A549 treated with Hydrocortisone at 1 μM for 4 hours (cell line): Measurements from ENCODE around the gene HOXC6. TPM values are rescaled to one million over a fixed set of nuclear protein-coding genes. Genes with fewer than 3 reads are reported as not detected.

Source experiments
- total RNA-seq: library from RNA; stranded (reverse); fragments of 200-300 nt; extraction: Qiagen RNA extraction; gene quantifications from 5 replicates; pipeline ENCODE4 v1.2.3, GENCODE V29; 2022

The HOXC6 gene
- 3.8 to 4.8 TPM (median 4.7 TPM) in 5 replicates for total RNA-seq

GRCh38 chr12:54028314-54029201 lies at the start of gene HOXC6:
HOXC6 (plus strand) TSS chr12:54028440; CDS start chr12:54028522, 82 bp downstream.

GRCh38 chr12:53984901-53985691 lies 43.1 kb upstream of the HOXC6 start, which contains the start of gene HOXC10:
HOXC10 (plus strand) TSS chr12:53985146; CDS start chr12:53985260, 114 bp downstream.

DNA sequence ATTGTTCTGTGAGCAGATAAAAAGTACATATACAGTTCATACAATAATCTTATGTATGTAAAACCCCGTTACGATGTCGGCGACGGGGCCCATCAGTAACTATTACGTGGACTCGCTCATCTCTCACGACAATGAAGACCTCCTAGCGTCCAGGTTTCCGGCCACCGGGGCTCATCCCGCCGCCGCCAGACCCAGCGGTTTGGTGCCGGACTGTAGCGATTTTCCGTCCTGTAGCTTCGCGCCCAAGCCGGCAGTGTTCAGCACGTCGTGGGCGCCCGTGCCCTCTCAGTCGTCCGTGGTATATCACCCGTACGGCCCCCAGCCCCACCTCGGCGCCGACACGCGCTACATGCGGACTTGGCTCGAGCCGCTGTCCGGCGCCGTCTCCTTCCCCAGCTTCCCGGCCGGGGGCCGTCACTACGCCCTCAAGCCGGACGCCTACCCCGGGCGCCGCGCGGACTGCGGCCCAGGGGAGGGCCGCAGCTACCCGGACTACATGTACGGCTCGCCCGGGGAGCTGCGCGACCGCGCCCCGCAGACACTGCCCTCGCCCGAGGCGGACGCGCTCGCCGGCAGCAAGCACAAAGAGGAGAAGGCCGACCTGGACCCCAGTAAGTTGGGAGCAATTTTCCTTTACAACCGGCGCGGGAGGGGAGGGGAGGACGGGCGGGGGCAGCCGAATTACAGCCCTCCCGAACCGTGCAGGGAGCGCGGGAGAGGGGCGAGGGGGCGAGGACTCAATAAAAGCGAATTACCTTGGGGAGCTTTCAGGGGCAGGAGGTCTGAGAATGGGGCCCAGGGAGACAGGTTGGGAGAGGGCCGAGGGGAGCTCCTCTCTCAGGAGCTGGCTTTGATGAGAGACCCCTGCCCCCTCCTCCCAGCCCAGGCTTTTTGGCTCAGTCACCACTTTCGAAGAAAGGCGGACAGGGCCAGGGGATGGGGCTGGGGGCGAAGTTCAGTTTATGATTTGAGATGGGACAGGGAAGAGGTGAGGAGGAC lies 27.8 kb upstream of the HOXC6 start, which contains the start of gene HOXC9:
Gene HOXC9, plus strand, starts transcription at position 46 of the 999 bp plus-strand sequence. Its CDS starts 28 bp downstream, at position 74.

DNA sequence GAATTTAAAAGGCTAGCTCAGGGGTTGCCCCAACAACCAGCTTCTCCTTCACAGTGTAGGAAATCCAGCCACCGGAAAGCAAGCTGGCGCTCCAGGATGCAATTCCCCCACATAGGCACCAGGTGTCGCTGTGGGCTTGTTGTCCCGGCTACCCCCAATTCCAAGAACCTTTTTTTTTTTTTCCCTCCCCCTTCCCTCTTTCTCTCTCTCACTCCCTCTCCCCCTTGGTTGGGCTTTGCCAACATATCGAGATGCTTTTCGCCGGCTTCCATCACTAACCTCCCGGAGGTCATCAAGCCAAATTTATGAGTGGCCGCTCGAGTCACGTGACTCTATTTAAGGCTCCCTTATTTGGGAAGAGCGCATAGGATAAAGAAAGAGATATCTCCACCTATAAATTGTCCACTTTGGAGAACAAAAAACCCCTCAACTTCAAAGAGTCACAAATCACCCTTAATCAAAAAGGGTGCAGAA lies 4.4 kb downstream of the HOXC6 start, which contains the start of gene HOXC5:
Gene HOXC5, plus strand, starts transcription at position 424 of the 474 bp plus-strand sequence. CDS start 73 bp downstream, outside the sequence.

DNA sequence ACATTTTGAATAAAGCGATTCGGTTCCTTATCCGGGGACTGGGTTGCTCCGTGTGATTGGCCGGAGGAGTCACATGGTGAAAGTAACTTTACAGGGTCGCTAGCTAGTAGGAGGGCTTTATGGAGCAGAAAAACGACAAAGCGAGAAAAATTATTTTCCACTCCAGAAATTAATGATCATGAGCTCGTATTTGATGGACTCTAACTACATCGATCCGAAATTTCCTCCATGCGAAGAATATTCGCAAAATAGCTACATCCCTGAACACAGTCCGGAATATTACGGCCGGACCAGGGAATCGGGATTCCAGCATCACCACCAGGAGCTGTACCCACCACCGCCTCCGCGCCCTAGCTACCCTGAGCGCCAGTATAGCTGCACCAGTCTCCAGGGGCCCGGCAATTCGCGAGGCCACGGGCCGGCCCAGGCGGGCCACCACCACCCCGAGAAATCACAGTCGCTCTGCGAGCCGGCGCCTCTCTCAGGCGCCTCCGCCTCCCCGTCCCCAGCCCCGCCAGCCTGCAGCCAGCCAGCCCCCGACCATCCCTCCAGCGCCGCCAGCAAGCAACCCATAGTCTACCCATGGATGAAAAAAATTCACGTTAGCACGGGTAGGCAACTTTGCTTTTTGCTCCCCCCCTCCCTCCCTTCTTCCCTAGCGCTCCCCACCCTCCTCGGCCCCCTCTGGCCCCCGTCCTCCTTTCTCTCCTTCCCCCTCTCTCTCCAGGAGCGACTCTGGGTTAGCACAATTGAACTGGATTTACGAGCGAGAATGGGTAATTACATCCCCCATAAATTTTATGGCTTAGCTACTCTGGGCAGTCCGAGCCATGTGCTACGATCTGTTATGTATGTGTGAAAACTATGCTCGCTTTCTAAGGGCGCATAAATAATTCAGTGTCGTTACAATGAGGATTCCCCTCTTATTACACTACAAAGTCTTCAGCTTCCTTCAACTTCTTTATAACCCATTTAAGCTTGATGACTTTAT lies 25.8 kb downstream of the HOXC6 start, which contains the start of gene HOXC4:
Gene HOXC4, plus strand, starts transcription at position 85 of the 991 bp plus-strand sequence. Its CDS starts 88 bp downstream, at position 173.

Other genes starting within 250 kb of the HOXC6 start
- 21.8 to 35.2 TPM (median 23.4 TPM) in 5 replicates for gene HOXC13, start 89.6 kb upstream of the HOXC6 start, total RNA-seq
- 0.02 to 0.05 TPM in 2 of 5 replicates, not detected in the others for gene HOXC12, start 73.5 kb upstream of the HOXC6 start, total RNA-seq
- gene HOXC11, start 55.3 kb upstream of the HOXC6 start, total RNA-seq, result 0.73 to 0.98 TPM (median 0.91 TPM) in 5 replicates
- 0.13 to 0.48 TPM (median 0.17 TPM) in 5 replicates for gene HOTAIR, start 53.5 kb upstream of the HOXC6 start, total RNA-seq
- gene HOXC10, start 43.3 kb upstream of the HOXC6 start, total RNA-seq, result 2.6 to 3.1 TPM (median 2.9 TPM) in 5 replicates
- gene HOXC9, start 28.3 kb upstream of the HOXC6 start, total RNA-seq, result 11.0 to 16.2 TPM (median 12.6 TPM) in 5 replicates
- gene HOXC8, start 19.5 kb upstream of the HOXC6 start, total RNA-seq, result 3.8 to 5.8 TPM (median 4.9 TPM) in 5 replicates
- 0.52 to 0.82 TPM (median 0.60 TPM) in 5 replicates for gene HOXC5, start 4.6 kb downstream of the HOXC6 start, total RNA-seq
- 2.7 to 3.7 TPM (median 3.2 TPM) in 5 replicates for gene HOXC4, start 25.4 kb downstream of the HOXC6 start, total RNA-seq
- gene SMUG1, start 160.5 kb downstream of the HOXC6 start, total RNA-seq, result 27.3 to 35.2 TPM (median 30.9 TPM) in 5 replicates